Measurements from ENCODE around the gene IKZF1. TPM values are rescaled to one million over a fixed set of nuclear protein-coding genes. Genes with fewer than 3 reads are reported as not detected.
A peak's percentile ranks its signal among the peaks of the same experiment; 100 is the strongest.

The IKZF1 gene
- total and polyA plus RNA-seq, 9 of the 15 experiments (the other 6 are each of a cell fraction or from before 2014, with no cell fraction given), result 12.6 to 85.3 (median 44.7) TPM

DNA sequence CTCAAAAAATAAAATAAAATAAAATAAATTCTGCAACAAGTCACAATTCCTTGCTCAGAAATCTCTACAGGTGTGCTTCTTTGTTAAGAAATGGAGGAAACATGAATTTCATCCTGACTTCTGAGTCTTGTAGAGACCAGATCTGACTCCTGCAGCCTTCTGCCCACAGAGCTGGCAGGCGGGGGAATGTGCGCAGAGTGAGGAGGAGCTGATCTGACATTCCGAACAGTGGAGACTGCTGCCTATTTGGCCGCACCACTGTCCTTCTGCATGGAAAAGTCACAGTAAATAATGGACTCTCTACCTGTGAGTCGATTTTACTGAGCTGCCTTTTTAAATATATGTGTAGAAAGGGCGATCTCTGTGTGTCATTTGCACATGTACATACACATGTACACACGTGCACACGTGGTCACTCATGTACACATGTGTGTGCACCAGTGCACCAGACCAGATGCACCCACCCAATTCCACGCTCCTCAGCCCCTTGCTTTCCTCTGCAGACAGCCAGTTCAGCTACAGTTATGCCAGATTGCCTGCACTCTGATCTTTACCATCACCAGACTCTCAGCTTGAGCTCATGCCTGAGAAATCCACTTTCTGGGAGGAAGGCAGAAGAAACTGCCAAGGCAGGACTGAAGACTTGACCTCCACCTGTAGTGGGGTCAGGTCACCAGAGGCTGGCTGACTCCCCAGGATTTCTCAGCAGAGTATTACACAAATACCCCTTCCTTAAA is 54.9 kb downstream of the IKZF1 start:
- no peak overlapping the region for H2AFZ ChIP-seq (ENCODE audit: low read depth, low read length)
- no TSS peak for BruUV-seq (replicated peaks)
- WGBS (ENCODE audit: insufficient coverage, low coverage, missing lambda C conversion rate), result 64% methylated on average over 8 of the region's 9 CpGs
- peak overlapping the region; percentile 59 to 61; a peak in 3 of 4 replicates for H3K9ac ChIP-seq (ENCODE audit: insufficient read depth in 1 of 2, low read depth in 2 of 2, low read length in 2 of 2)
- intact Hi-C loops (cut with micrococcal nuclease), result loop anchor here (2.0 kb wide), 1 partner anchor 19 kb away; no protein-coding TSS in a partner anchor
- H3K27me3 ChIP-seq (ENCODE audit: control insufficient read depth in 2 of 2, insufficient read depth in 2 of 2, low read length in 2 of 2), result no peaks in the 10 kb centered on the region
- POLR2A ChIA-PET, result interaction anchor here (0.7 kb wide), 1 partner anchor 15 kb away, joined by 3 read pairs; no protein-coding TSS in a partner anchor
- ATAC-seq (no peak), DNase-seq (ENCODE audit: extremely low read depth in 1 of 4, low spot score in 3 of 4) (no peak), FAIRE-seq (no peak)
- H3K9me1 ChIP-seq (ENCODE audit: control insufficient read depth, insufficient read depth, low read length), result no peaks in the 10 kb centered on the region
- CTCF ChIA-PET (ENCODE audit: low intra/inter-chr PET ratio), result interaction anchor here (0.6 kb wide), 1 partner anchor 28 kb away, joined by 3 read pairs; no protein-coding TSS in a partner anchor
- H3K4me2 ChIP-seq (ENCODE audit: insufficient read depth, low read length), result peak overlapping the region; percentile 60
- no peak overlapping the region for H3K4me3 ChIP-seq
- H3K27ac ChIP-seq (ENCODE audit: extremely low read depth, low read depth, low read length), result peak overlapping the region; percentile 77
- H3K79me2 ChIP-seq (ENCODE audit: control insufficient read depth, insufficient read depth, low read length), result peaks cover 76% of the 10 kb centered on the region
- H3K36me3 ChIP-seq (ENCODE audit: control insufficient read depth, insufficient read depth, low read length), result peaks cover 68% of the 10 kb centered on the region
- H3K9me3 ChIP-seq (replicated peaks; ENCODE audit: control insufficient read depth, insufficient read depth, low read depth, low read length), result no peaks in the 10 kb centered on the region
- no peaks in the 10 kb centered on the region for H4K20me1 ChIP-seq (replicated peaks; ENCODE audit: control insufficient read depth, insufficient read depth, low read length)
- H3K4me1 ChIP-seq (replicated peaks in 1 of 2; ENCODE audit: control insufficient read depth in 2 of 2, insufficient read depth in 2 of 2, low read length in 2 of 2), result peaks cover 56 to 80% of the 10 kb centered on the region in 2 experiments
- in situ Hi-C loops (cut with MboI), result no loop called here
- TF ChIP-seq CBX5 (IDR thresholded peaks at IDR 0.05; ENCODE audit: borderline replicate concordance, low read depth), result no peak
- no peak for TF ChIP-seq RBM22 (IDR thresholded peaks at IDR 0.05; ENCODE audit: low read depth, low read length, poor library complexity, severe bottlenecking)
- TF ChIP-seq, protein P1, sequence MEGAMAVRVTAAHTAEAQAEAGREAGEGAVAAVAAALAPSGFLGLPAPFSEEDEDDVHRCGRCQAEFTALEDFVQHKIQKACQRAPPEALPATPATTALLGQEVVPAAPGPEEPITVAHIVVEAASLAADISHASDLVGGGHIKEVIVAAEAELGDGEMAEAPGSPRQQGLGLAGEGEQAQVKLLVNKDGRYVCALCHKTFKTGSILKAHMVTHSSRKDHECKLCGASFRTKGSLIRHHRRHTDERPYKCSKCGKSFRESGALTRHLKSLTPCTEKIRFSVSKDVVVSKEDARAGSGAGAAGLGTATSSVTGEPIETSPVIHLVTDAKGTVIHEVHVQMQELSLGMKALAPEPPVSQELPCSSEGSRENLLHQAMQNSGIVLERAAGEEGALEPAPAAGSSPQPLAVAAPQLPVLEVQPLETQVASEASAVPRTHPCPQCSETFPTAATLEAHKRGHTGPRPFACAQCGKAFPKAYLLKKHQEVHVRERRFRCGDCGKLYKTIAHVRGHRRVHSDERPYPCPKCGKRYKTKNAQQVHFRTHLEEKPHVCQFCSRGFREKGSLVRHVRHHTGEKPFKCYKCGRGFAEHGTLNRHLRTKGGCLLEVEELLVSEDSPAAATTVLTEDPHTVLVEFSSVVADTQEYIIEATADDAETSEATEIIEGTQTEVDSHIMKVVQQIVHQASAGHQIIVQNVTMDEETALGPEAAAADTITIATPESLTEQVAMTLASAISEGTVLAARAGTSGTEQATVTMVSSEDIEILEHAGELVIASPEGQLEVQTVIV (CRISPR knock-in tag; IDR thresholded peaks at IDR 0.05; ENCODE audit: borderline replicate concordance), result no peak
- peak in 1 of 2 experiments; percentile 99; a peak in 2 of 4 replicates for TF ChIP-seq KDM1A (IDR thresholded peaks at IDR 0.05)
- 0 out of 2 replicates have a peak, but pooled peaks have one; percentile 42 for TF ChIP-seq ZBTB1 (CRISPR knock-in tag; IDR thresholded peaks at IDR 0.05; ENCODE audit: borderline replicate concordance, low read depth)
- TF ChIP-seq, protein P2, sequence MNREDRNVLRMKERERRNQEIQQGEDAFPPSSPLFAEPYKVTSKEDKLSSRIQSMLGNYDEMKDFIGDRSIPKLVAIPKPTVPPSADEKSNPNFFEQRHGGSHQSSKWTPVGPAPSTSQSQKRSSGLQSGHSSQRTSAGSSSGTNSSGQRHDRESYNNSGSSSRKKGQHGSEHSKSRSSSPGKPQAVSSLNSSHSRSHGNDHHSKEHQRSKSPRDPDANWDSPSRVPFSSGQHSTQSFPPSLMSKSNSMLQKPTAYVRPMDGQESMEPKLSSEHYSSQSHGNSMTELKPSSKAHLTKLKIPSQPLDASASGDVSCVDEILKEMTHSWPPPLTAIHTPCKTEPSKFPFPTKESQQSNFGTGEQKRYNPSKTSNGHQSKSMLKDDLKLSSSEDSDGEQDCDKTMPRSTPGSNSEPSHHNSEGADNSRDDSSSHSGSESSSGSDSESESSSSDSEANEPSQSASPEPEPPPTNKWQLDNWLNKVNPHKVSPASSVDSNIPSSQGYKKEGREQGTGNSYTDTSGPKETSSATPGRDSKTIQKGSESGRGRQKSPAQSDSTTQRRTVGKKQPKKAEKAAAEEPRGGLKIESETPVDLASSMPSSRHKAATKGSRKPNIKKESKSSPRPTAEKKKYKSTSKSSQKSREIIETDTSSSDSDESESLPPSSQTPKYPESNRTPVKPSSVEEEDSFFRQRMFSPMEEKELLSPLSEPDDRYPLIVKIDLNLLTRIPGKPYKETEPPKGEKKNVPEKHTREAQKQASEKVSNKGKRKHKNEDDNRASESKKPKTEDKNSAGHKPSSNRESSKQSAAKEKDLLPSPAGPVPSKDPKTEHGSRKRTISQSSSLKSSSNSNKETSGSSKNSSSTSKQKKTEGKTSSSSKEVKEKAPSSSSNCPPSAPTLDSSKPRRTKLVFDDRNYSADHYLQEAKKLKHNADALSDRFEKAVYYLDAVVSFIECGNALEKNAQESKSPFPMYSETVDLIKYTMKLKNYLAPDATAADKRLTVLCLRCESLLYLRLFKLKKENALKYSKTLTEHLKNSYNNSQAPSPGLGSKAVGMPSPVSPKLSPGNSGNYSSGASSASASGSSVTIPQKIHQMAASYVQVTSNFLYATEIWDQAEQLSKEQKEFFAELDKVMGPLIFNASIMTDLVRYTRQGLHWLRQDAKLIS (CRISPR knock-in tag; IDR thresholded peaks at IDR 0.05), result 0 out of 2 replicates have a peak, but pooled peaks have one; percentile 25
- TF ChIP-seq MYC (IDR thresholded peaks at IDR 0.05; ENCODE audit: low read depth, low read length), result no peak
- TF ChIP-seq MYC (CRISPR knock-in tag; IDR thresholded peaks at IDR 0.05; ENCODE audit: borderline replicate concordance, low read depth), result peak; percentile 51; the same call in 1 of the 2 replicates
- TF ChIP-seq, protein P3, sequence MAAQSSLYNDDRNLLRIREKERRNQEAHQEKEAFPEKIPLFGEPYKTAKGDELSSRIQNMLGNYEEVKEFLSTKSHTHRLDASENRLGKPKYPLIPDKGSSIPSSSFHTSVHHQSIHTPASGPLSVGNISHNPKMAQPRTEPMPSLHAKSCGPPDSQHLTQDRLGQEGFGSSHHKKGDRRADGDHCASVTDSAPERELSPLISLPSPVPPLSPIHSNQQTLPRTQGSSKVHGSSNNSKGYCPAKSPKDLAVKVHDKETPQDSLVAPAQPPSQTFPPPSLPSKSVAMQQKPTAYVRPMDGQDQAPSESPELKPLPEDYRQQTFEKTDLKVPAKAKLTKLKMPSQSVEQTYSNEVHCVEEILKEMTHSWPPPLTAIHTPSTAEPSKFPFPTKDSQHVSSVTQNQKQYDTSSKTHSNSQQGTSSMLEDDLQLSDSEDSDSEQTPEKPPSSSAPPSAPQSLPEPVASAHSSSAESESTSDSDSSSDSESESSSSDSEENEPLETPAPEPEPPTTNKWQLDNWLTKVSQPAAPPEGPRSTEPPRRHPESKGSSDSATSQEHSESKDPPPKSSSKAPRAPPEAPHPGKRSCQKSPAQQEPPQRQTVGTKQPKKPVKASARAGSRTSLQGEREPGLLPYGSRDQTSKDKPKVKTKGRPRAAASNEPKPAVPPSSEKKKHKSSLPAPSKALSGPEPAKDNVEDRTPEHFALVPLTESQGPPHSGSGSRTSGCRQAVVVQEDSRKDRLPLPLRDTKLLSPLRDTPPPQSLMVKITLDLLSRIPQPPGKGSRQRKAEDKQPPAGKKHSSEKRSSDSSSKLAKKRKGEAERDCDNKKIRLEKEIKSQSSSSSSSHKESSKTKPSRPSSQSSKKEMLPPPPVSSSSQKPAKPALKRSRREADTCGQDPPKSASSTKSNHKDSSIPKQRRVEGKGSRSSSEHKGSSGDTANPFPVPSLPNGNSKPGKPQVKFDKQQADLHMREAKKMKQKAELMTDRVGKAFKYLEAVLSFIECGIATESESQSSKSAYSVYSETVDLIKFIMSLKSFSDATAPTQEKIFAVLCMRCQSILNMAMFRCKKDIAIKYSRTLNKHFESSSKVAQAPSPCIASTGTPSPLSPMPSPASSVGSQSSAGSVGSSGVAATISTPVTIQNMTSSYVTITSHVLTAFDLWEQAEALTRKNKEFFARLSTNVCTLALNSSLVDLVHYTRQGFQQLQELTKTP (IDR thresholded peaks at IDR 0.05; ENCODE audit: low read depth in 1 of 2, partially characterized antibody in 2 of 2), result peak in 1 of 2 experiments; percentile 31
